DOHH2 (cell line): ENCODE data around the gene DAAM2.

Experiments used
- H3F3A ChIP-seq: fragments of 200-600 bp; sonication (generic), shearing (Covaris generic); 2 replicates; pipeline ENCODE4 v1.6.0; 2016; ENCODE audit warnings: antibody characterized with exemption, mild to moderate bottlenecking; ENCODE audit not compliant: control insufficient read depth, insufficient read depth
- H3K27ac ChIP-seq: fragments of 200-600 bp; sonication (generic); 2 replicates; pipeline ENCODE4 v1.5.1; 2014; ENCODE audit warnings: low read depth, mild to moderate bottlenecking, low read length, moderate library complexity
- H3K27me3 ChIP-seq: fragments of 200-600 bp; sonication (generic); 2 replicates; pipeline ENCODE4 v1.6.1; 2014; ENCODE audit warnings: mild to moderate bottlenecking, low read length, mixed read lengths; ENCODE audit not compliant: control insufficient read depth
- H3K36me3 ChIP-seq: fragments of 200-600 bp; sonication (generic); 2 replicates; pipeline ENCODE4 v1.6.1; 2014; ENCODE audit warnings: mild to moderate bottlenecking, low read length, moderate library complexity, mixed read lengths; ENCODE audit not compliant: control insufficient read depth
- H3K4me1 ChIP-seq: fragments of 200-600 bp; sonication (generic); 2 replicates; pipeline ENCODE4 v1.6.1; 2014; ENCODE audit warnings: mild to moderate bottlenecking, low read length, mixed read lengths; ENCODE audit not compliant: control insufficient read depth
- H3K4me2 ChIP-seq: fragments of 200-600 bp; sonication (generic); 2 replicates; pipeline ENCODE4 v1.6.0; 2014; ENCODE audit warnings: mild to moderate bottlenecking, low read length, moderate library complexity
- H3K4me3 ChIP-seq: fragments of 200-600 bp; sonication (generic); 2 replicates; pipeline ENCODE4 v1.5.1; 2014; ENCODE audit warnings: mild to moderate bottlenecking, low read length, mixed read lengths
- H3K79me2 ChIP-seq: fragments of 200-600 bp; sonication (generic); 2 replicates; pipeline ENCODE4 v1.6.1; 2014; ENCODE audit warnings: mild to moderate bottlenecking, low read length, mixed read lengths; ENCODE audit not compliant: control insufficient read depth
- H3K9me2 ChIP-seq: fragments of 200-600 bp; sonication (generic); replicated peaks from 2 replicates; pipeline ENCODE4 v1.6.1; 2014; ENCODE audit warnings: mild to moderate bottlenecking, low read length, mixed read lengths; ENCODE audit not compliant: control insufficient read depth
- H3K9me3 ChIP-seq: fragments of 200-600 bp; sonication (generic); 2 replicates; pipeline ENCODE4 v1.6.1; 2014; ENCODE audit warnings: antibody characterized with exemption, low read length, mixed read lengths; ENCODE audit not compliant: control insufficient read depth, insufficient read depth
- H4K20me1 ChIP-seq: fragments of 200-600 bp; sonication (generic); 2 replicates; pipeline ENCODE4 v1.6.0; 2014; ENCODE audit warnings: low read depth, mild to moderate bottlenecking, antibody characterized with exemption, low read length, moderate library complexity; ENCODE audit not compliant: control insufficient read depth, insufficient read depth
- CTCF ChIP-seq: fragments of 200-600 bp; sonication (generic); IDR thresholded peaks from one replicate; pipeline ENCODE4 v1.5.1; 2014; ENCODE audit warnings: antibody characterized with exemption, mild to moderate bottlenecking, low read depth, low read length; ENCODE audit not compliant: poor library complexity, severe bottlenecking
- EZH2phosphoT487 ChIP-seq: fragments of 200-600 bp; sonication (generic); IDR thresholded peaks from 2 replicates; pipeline ENCODE4 v1.6.1; 2017; ENCODE audit warnings: borderline replicate concordance, mild to moderate bottlenecking, antibody characterized with exemption, low read length, moderate library complexity, mixed read lengths

DAAM2 gene

GRCh38 chr6:39808964-39809363 is 16.8 kb downstream of the DAAM2 start:
- no peaks in the 10 kb centered on the region for H3K9me3 ChIP-seq
- no peak overlapping the region for H3K4me2 ChIP-seq
- no peak overlapping the region for H3K27ac ChIP-seq
- H4K20me1 ChIP-seq = no peaks in the 10 kb centered on the region
- H3K9me2 ChIP-seq = no peaks in the 10 kb centered on the region
- peaks cover 6% of the 10 kb centered on the region; the same call in 1 of the 2 replicates for H3K27me3 ChIP-seq
- peaks cover 19% of the 10 kb centered on the region for H3K4me1 ChIP-seq
- TF ChIP-seq EZH2phosphoT487 (no peak), CTCF (no peak)
- no peaks in the 10 kb centered on the region for H3K79me2 ChIP-seq
- H3K36me3 ChIP-seq = no peaks in the 10 kb centered on the region
- H3F3A ChIP-seq = no peaks in the 10 kb centered on the region
- H3K4me3 ChIP-seq = no peak overlapping the region

- Histone ChIP-seq H3K9me3 (no peaks in the 10 kb centered on the region), H3K79me2 (no peaks in the 10 kb centered on the region), H3K4me3 (no peak overlapping the region), H4K20me1 (no peaks in the 10 kb centered on the region), H3K4me2 (no peak overlapping the region), H3K36me3 (no peaks in the 10 kb centered on the region), H3K9me2 (no peaks in the 10 kb centered on the region), H3K27me3 (no peaks in the 10 kb centered on the region), H3K4me1 (peaks cover 20% of the 10 kb centered on the region), H3K27ac (no peak overlapping the region), H3F3A (no peaks in the 10 kb centered on the region)
- TF ChIP-seq CTCF (no peak), EZH2phosphoT487 (no peak)
These were observed 19.7 kb downstream of the DAAM2 start for GRCh38 chr6:39811835-39812345.

- Histone ChIP-seq H3F3A (no peaks in the 10 kb centered on the region), H3K4me1 (peaks cover 20% of the 10 kb centered on the region), H3K9me2 (no peaks in the 10 kb centered on the region), H3K27me3 (no peaks in the 10 kb centered on the region), H3K79me2 (no peaks in the 10 kb centered on the region), H3K36me3 (no peaks in the 10 kb centered on the region), H3K4me3 (no peak overlapping the region), H3K9me3 (no peaks in the 10 kb centered on the region), H4K20me1 (no peaks in the 10 kb centered on the region), H3K4me2 (no peak overlapping the region), H3K27ac (no peak overlapping the region)
- TF ChIP-seq CTCF (no peak), EZH2phosphoT487 (no peak)
These were observed 20.3 kb downstream of the DAAM2 start for GRCh38 chr6:39812496-39812852.
